K562 (cell line): ENCODE data around the gene CCDC18. TPM values are rescaled to one million over a fixed set of nuclear protein-coding genes. Genes with fewer than 3 reads are reported as not detected.
A peak's percentile ranks its signal among the peaks of the same experiment; 100 is the strongest.
"Not testable (repeated sequence)": the region's sequence is repeated elsewhere in the genome, so short reads cannot be mapped to it uniquely, and the experiment has no call there.

Experiments used
- ATAC-seq: fragments of 200-7000 bp; cut with Tn5 transposase; 3 replicates; pipeline ENCODE4 v1.9.1; 2020; ENCODE audit warnings: moderate library complexity
- BruUV-seq: library from RNA; stranded (reverse); fragments of 400-500 nt; replicated peaks from 2 replicates; lab custom pipeline; 2021; lab: Mats Ljungman, UMichigan
- CTCF ChIA-PET: fragments of 300-600 bp; formaldehyde crosslinking; extraction: SDS; loops from one replicate; lab custom pipeline; 2021; ENCODE audit warnings: low intra/inter-chr PET ratio; lab: Yijun Ruan, JAX
- POLR2A ChIA-PET: fragments of 300-600, 350-650 bp; sonication (Branson Sonifier 250); formaldehyde crosslinking; extraction: SDS; loops from one replicate; lab custom pipeline; 2021; ENCODE audit warnings: antibody characterized with exemption, inconsistent platforms; lab: Yijun Ruan, JAX
- DNase-seq, 4 experiments: peaks; one replicate each; pipeline versions ENCODE4 v3.0.0 to v3.0.0-alpha.2; 2011 to 2018; ENCODE audit warnings: low spot score in 3 of 4, mixed read lengths in 3 of 4; ENCODE audit errors: extremely low read depth in 1 of 4
- FAIRE-seq: peaks from 2 replicates; lab custom pipeline; 2011; peaks lifted over from hg19 to GRCh38; lab: Jason Lieb, UNC
- H2AFZ ChIP-seq: 2 replicates; pipeline ENCODE4 v1.6.0; 2011; ENCODE audit warnings: low read depth, low read length, control low read depth, inconsistent platforms
- H3K27ac ChIP-seq: fragments of 200-600 bp; 3 replicates; pipeline ENCODE4 v1.8.0; 2011; ENCODE audit warnings: low read depth, mild to moderate bottlenecking, control low read depth, inconsistent platforms, low read length, moderate library complexity, mixed read lengths; ENCODE audit errors: extremely low read depth
- H3K27me3 ChIP-seq, 2 experiments: fragments of 300-600 bp in 1 of 2; 2 replicates in 1 of 2; 3 replicates in 1 of 2; pipeline versions ENCODE4 v1.6.0 to v1.8.0; 2011; ENCODE audit warnings: inconsistent platforms in 2 of 2, low read length in 2 of 2, mild to moderate bottlenecking in 1 of 2, mixed read lengths in 1 of 2, moderate library complexity in 1 of 2; ENCODE audit not compliant: control insufficient read depth in 2 of 2, insufficient read depth in 2 of 2
- H3K36me3 ChIP-seq: fragments of 300-600 bp; 3 replicates; pipeline ENCODE4 v1.8.0; 2011; ENCODE audit warnings: mild to moderate bottlenecking, low read length, inconsistent platforms; ENCODE audit not compliant: control insufficient read depth, insufficient read depth
- H3K4me1 ChIP-seq, 2 experiments: fragments of 200-600 bp in 1 of 2; replicated peaks in 1 of 2; 2 replicates in 1 of 2; 3 replicates in 1 of 2; pipeline versions ENCODE4 v1.5.1 to v1.8.0; 2011; ENCODE audit warnings: inconsistent platforms in 2 of 2, low read length in 2 of 2, mild to moderate bottlenecking in 1 of 2, mixed read lengths in 1 of 2, moderate library complexity in 1 of 2; ENCODE audit not compliant: control insufficient read depth in 2 of 2, insufficient read depth in 2 of 2
- H3K4me2 ChIP-seq: 2 replicates; pipeline ENCODE4 v1.6.1; 2011; ENCODE audit warnings: low read length, control low read depth, inconsistent platforms, mixed read lengths; ENCODE audit not compliant: insufficient read depth
- H3K4me3 ChIP-seq: fragments of 200-600 bp; sonication (generic), shearing (Covaris generic); 2 replicates; pipeline ENCODE4 v1.5.1; 2016; ENCODE audit warnings: control low read depth, inconsistent platforms
- H3K79me2 ChIP-seq: fragments of 200-600 bp; 3 replicates; pipeline ENCODE4 v1.8.0; 2011; ENCODE audit warnings: low read length, inconsistent platforms; ENCODE audit not compliant: control insufficient read depth, insufficient read depth
- H3K9ac ChIP-seq, 2 experiments: 2 replicates each; pipeline versions ENCODE4 v1.6.0 to v1.6.1; 2011; ENCODE audit warnings: low read depth in 2 of 2, low read length in 2 of 2, control low read depth in 1 of 2, inconsistent platforms in 1 of 2, mild to moderate bottlenecking in 1 of 2, mixed read lengths in 1 of 2; ENCODE audit not compliant: insufficient read depth in 1 of 2
- H3K9me1 ChIP-seq: one replicate; pipeline ENCODE4 v1.6.0; 2011; ENCODE audit warnings: inconsistent platforms, mild to moderate bottlenecking, low read length, moderate library complexity; ENCODE audit not compliant: control insufficient read depth, insufficient read depth
- H3K9me3 ChIP-seq: replicated peaks from 2 replicates; pipeline ENCODE4 v1.5.1; 2011; ENCODE audit warnings: low read depth, low read length, inconsistent platforms; ENCODE audit not compliant: control insufficient read depth, insufficient read depth
- H4K20me1 ChIP-seq: replicated peaks from 2 replicates; pipeline ENCODE4 v1.6.1; 2011; ENCODE audit warnings: low read length, inconsistent platforms, mixed read lengths; ENCODE audit not compliant: control insufficient read depth, insufficient read depth
- BCOR ChIP-seq: fragments of 450-650 bp; IDR thresholded peaks from 2 replicates; pipeline ENCODE4 v1.6.1; 2016
- CHCHD3 ChIP-seq: fragments of 250-450 bp; sonication (Bioruptor Pico); IDR thresholded peaks from 2 replicates; pipeline ENCODE4 v2.1.2; 2022; ENCODE audit warnings: mild to moderate bottlenecking
- FUS ChIP-seq: fragments of 200-400 bp; formaldehyde crosslinking; optimal IDR thresholded peaks from 2 replicates; pipeline ENCODE3; 2017; ENCODE audit warnings: low read depth, low read length
- HMG20A ChIP-seq: fragments of 450-650 bp; formaldehyde crosslinking; conservative IDR thresholded peaks from 2 replicates; pipeline ENCODE4 v1.4.0; 2020; ENCODE audit warnings: mild to moderate bottlenecking, mixed read lengths
- IRF2 ChIP-seq: sonication (generic); formaldehyde crosslinking; IDR thresholded peaks from 2 replicates; pipeline ENCODE4 v1.8.1; 2022; ENCODE audit warnings: mild to moderate bottlenecking, missing genetic modification reagents
- KDM4B ChIP-seq, 2 experiments: fragments of 450-650 bp in 1 of 2; sonication (generic) in 1 of 2; IDR thresholded peaks; 2 replicates each; pipeline ENCODE4 v1.6.1; 2016 to 2017; ENCODE audit warnings: borderline replicate concordance in 2 of 2, antibody characterized with exemption in 1 of 2, low read depth in 1 of 2, mild to moderate bottlenecking in 1 of 2
- NFIC ChIP-seq: fragments of 450-650 bp; IDR thresholded peaks from 2 replicates; pipeline ENCODE4 v1.6.1; 2017; ENCODE audit warnings: mild to moderate bottlenecking, inconsistent platforms
- RBM17 ChIP-seq: fragments of 200-400 bp; formaldehyde crosslinking; IDR thresholded peaks from 2 replicates; pipeline ENCODE4 v1.6.1; 2017; ENCODE audit warnings: low read depth, mild to moderate bottlenecking, low read length, borderline replicate concordance
- SMARCA5 ChIP-seq: fragments of 450-650 bp; IDR thresholded peaks from 2 replicates; pipeline ENCODE4 v1.6.1; 2016
- ZNF146 ChIP-seq: IDR thresholded peaks from one replicate; pipeline ENCODE4 v1.6.1; 2018; ENCODE audit warnings: missing compliant biosample characterization; ENCODE audit not compliant: unreplicated experiment
- ZNF197 ChIP-seq: fragments of 200-800 bp; sonication (Bioruptor generic); IDR thresholded peaks from 2 replicates; pipeline ENCODE4 v1.6.1; 2016; ENCODE audit warnings: low read depth, missing genetic modification characterization, missing compliant biosample characterization
- WGBS: fragments of 100-300 bp; shearing (Covaris generic); methylation state at CpG from one replicate; pipeline ENCODE4 v1.1.6; 2016; ENCODE audit warnings: low coverage, mixed read lengths; ENCODE audit not compliant: insufficient coverage; ENCODE audit errors: missing lambda C conversion rate; 5-methylcytosine and 5-hydroxymethylcytosine counted together
- in situ Hi-C: fragments of 300-500 bp; cut with MboI; formaldehyde crosslinking; loops from 4 replicates; pipeline ENCODE4 v1.15.0; 2018; ENCODE audit warnings: inconsistent platforms, mixed read lengths
- intact Hi-C: fragments of 100-400 bp; cut with micrococcal nuclease; formaldehyde crosslinking; loops from 2 replicates; pipeline ENCODE4 v1.14.2; 2022
- polyA plus RNA-seq, 8 experiments: library from polyadenylated mRNA; depleted of rRNA in 4 of 8; stranded (reverse) in 5 of 8; unstranded in 3 of 8; fragments of >200 nt; fragmentation: Nextera tagmentation in 2 of 8; fragmentation: Illumina TruSeq in 1 of 8; extraction: Ambion mirVana in 2 of 8; extraction: Trizol in 1 of 8; gene quantifications; 2 replicates each; pipeline versions ENCODE4 v1.2.1 to v1.2.3, GENCODE V29; 2011 to 2014; ENCODE audit warnings: inconsistent platforms in 1 of 8, missing spikeins in 1 of 8
- total RNA-seq, 7 experiments: library from RNA; depleted of rRNA in 6 of 7; stranded (reverse); fragments of >200 nt in 6 of 7; fragmentation: Illumina TruSeq in 2 of 7; extraction: Trizol in 2 of 7; gene quantifications; 2 replicates each; pipeline versions ENCODE4 v1.2.1 to v1.2.3, GENCODE V29; 2011 to 2021; ENCODE audit warnings: low replicate concordance in 1 of 7
- TF ChIP-seq, protein P1 (sequence below): fragments of 450-650 bp; formaldehyde crosslinking; IDR thresholded peaks from 2 replicates; pipeline ENCODE4 v1.4.0; 2020; ENCODE audit warnings: mild to moderate bottlenecking, mixed read lengths
- TF ChIP-seq, protein P2 (sequence below): sonication (generic); formaldehyde crosslinking; IDR thresholded peaks from 2 replicates; pipeline ENCODE4 v1.8.1; 2023; ENCODE audit warnings: mild to moderate bottlenecking, missing genetic modification reagents

CCDC18 gene
- total and polyA plus RNA-seq, 9 of the 15 experiments (the other 6 are each of a cell fraction or from before 2014, with no cell fraction given), result 19.5 to 34.2 (median 24.3) TPM

DNA sequence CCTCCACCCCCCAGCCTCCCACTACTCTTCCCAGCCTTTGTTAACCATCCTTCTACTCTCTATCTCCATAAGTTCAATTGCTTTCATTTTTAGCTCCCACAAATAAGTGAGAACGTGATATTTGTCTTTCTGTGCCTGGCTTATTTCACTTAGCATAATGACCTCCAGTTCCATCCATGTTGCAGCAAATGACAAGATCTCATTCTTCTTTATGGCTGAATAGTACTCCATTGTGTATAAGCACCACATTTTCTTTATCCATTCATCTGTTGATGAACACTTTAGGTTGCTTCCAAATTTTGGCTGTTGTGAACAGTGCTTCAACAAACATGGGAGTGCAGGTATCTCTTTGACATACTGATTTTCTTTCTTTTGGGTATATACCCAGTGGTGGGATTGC, 14.6 kb upstream of the CCDC18 start:
- POLR2A ChIA-PET, result interaction anchor here (0.6 to 1.0 kb wide), 3 partner anchors 16 to 87 kb away, joined by 3 to 5 read pairs (median 3); partner anchors contain the start of gene MTF2

DNA sequence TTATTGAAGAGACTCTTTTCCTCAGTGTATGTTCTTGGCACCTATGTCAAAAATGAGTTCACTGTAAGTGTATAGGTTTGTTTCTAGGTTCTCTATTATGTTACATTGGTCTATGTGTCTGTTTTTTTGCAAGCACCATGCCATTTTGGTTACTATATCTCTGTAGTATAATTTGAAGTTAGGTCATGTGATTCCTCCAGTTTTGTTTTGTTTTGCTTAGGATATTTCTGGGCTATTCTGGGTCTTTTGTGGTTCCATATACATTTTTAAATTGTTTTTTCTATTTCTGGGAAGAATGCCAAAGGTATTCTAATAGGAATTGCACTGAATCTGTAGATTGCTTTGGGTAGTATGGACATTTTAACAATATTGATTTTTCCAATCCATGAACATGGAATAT, 13.5 kb upstream of the CCDC18 start:
- peaks cover 27% of the 10 kb centered on the region; the same call in 2 of the 3 replicates for H3K36me3 ChIP-seq
- H3K4me2 ChIP-seq, result no peak overlapping the region
- H2AFZ ChIP-seq, result no peak overlapping the region
- H3K27me3 ChIP-seq, result no peaks in the 10 kb centered on the region
- H3K27ac ChIP-seq, result no peak overlapping the region
- intact Hi-C loops, result no loop called here
- peaks cover 95% of the 10 kb centered on the region for H3K79me2 ChIP-seq
- ChIA-PET POLR2A (no interaction called here), CTCF (no interaction called here)
- no TSS peak for BruUV-seq
- H3K9me1 ChIP-seq, result no peaks in the 10 kb centered on the region
- peaks cover 0 to 3% of the 10 kb centered on the region in 2 experiments; a peak in 1 of 5 replicates for H3K4me1 ChIP-seq
- no peaks in the 10 kb centered on the region for H4K20me1 ChIP-seq
- no peak for DNase-seq
- H3K4me3 ChIP-seq, result no peak overlapping the region
- no peak for ATAC-seq
- no peaks in the 10 kb centered on the region; the same call in 1 of the 2 replicates for H3K9me3 ChIP-seq
- in situ Hi-C loops, result no loop called here
- H3K9ac ChIP-seq, result no peak overlapping the region
- no peak for FAIRE-seq
- TF ChIP-seq CHCHD3 (CRISPR knock-in tag) (no peak), HMG20A (no peak), RBM17 (no peak), ZNF197 (CRISPR knock-in tag) (no peak), NFIC (0 out of 2 replicates have a peak, but pooled peaks have one; percentile 9), FUS (no peak), KDM4B (IDR thresholded peaks at IDR 0.05; ENCODE audit: borderline replicate concordance in 2 of 2, low read depth in 1 of 2) (no peak), IRF2 (no peak)
- TF ChIP-seq, protein P1, sequence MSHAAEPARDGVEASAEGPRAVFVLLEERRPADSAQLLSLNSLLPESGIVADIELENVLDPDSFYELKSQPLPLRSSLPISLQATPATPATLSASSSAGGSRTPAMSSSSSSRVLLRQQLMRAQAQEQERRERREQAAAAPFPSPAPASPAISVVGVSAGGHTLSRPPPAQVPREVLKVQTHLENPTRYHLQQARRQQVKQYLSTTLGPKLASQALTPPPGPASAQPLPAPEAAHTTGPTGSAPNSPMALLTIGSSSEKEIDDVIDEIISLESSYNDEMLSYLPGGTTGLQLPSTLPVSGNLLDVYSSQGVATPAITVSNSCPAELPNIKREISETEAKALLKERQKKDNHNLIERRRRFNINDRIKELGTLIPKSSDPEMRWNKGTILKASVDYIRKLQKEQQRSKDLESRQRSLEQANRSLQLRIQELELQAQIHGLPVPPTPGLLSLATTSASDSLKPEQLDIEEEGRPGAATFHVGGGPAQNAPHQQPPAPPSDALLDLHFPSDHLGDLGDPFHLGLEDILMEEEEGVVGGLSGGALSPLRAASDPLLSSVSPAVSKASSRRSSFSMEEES (CRISPR knock-in tag), result peak; percentile 51
- TF ChIP-seq, protein P2, sequence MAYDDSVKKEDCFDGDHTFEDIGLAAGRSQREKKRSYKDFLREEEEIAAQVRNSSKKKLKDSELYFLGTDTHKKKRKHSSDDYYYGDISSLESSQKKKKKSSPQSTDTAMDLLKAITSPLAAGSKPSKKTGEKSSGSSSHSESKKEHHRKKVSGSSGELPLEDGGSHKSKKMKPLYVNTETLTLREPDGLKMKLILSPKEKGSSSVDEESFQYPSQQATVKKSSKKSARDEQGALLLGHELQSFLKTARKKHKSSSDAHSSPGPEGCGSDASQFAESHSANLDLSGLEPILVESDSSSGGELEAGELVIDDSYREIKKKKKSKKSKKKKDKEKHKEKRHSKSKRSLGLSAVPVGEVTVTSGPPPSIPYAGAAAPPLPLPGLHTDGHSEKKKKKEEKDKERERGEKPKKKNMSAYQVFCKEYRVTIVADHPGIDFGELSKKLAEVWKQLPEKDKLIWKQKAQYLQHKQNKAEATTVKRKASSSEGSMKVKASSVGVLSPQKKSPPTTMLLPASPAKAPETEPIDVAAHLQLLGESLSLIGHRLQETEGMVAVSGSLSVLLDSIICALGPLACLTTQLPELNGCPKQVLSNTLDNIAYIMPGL (CRISPR knock-in tag), result no peak

More for the DNA sequence above, 14.6 kb upstream of the CCDC18 start:
- H3K9me1 ChIP-seq, H3K9ac ChIP-seq, in situ Hi-C loops, CTCF ChIA-PET, H3K4me3 ChIP-seq, FAIRE-seq, BruUV-seq, H3K4me1 ChIP-seq, intact Hi-C loops, H2AFZ ChIP-seq, H3K27ac ChIP-seq, H3K27me3 ChIP-seq, H3K9me3 ChIP-seq, H3K4me2 ChIP-seq, ATAC-seq, DNase-seq, H4K20me1 ChIP-seq: not testable (repeated sequence)
- WGBS, result 93% methylated on average over 1 of the region's 1 CpG
- peaks cover 27% of the 10 kb centered on the region; the same call in 2 of the 3 replicates for H3K36me3 ChIP-seq
- TF ChIP-seq BCOR (0 out of 2 replicates have a peak, but pooled peaks have one; percentile 31), ZNF146 (CRISPR knock-in tag) (peak; percentile 74), SMARCA5 (peak; percentile 12; the same call in 1 of the 2 replicates)
- peaks cover 95% of the 10 kb centered on the region for H3K79me2 ChIP-seq
